ENCODE data around the gene SOWAHB. TPM values are rescaled to one million over a fixed set of nuclear protein-coding genes. Genes with fewer than 3 reads are reported as not detected.

The SOWAHB gene, protein sequence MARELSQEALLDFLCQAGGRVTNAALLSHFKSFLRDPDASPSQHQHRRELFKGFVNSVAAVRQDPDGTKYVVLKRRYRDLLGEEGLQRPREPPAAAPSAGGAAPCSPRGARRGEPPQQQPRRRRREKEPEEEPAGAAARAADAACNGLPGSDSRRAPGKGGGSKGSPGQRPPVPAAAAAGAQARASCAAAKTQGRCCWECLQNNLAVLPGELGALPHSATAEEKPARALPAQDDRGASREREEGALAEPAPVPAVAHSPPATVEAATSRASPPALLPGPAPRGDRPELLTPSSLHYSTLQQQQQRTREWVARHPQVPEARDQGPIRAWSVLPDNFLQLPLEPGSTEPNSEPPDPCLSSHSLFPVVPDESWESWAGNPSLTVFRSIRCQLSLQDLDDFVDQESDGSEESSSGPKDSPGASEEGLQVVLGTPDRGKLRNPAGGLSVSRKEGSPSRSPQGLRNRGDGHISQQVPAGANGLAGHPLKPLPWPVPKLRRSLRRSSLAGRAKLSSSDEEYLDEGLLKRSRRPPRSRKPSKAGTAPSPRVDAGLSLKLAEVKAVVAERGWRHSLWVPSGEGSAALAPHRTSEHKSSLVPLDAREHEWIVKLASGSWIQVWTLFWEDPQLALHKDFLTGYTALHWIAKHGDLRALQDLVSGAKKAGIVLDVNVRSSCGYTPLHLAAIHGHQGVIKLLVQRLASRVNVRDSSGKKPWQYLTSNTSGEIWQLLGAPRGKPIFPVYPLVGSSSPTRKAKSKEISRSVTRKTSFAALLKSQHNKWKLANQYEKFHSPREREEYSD
- total RNA-seq (1 to 10 TPM in 2 of 9 donors, under 1 TPM in 7; 0.11 to 3.7 (median 0.42) TPM), polyA plus RNA-seq (1 to 10 TPM in 1 of 3 donors, under 1 TPM in 1, not detected in 1; 0.17 to 1.2 TPM)
- long read RNA-seq, donor 1 = 0 reads
- long read RNA-seq, donor 2 = 0 reads
- long read RNA-seq, donor 3 = 0 reads
- long read RNA-seq, donor 4 = 0 reads
- long read RNA-seq, donor 5, partial matches to known transcripts = 0 of 4 reads
- long read RNA-seq, donor 5, other reads (novel, unspliced or antisense) = 0 of 4 reads
- long read RNA-seq, donor 6 = 0 reads
- long read RNA-seq, donor 7 = 0 reads
- long read RNA-seq, donor 8 = 0 reads
- long read RNA-seq, donor 9 = 0 reads
- long read RNA-seq, donor 10 = 0 reads

DNA sequence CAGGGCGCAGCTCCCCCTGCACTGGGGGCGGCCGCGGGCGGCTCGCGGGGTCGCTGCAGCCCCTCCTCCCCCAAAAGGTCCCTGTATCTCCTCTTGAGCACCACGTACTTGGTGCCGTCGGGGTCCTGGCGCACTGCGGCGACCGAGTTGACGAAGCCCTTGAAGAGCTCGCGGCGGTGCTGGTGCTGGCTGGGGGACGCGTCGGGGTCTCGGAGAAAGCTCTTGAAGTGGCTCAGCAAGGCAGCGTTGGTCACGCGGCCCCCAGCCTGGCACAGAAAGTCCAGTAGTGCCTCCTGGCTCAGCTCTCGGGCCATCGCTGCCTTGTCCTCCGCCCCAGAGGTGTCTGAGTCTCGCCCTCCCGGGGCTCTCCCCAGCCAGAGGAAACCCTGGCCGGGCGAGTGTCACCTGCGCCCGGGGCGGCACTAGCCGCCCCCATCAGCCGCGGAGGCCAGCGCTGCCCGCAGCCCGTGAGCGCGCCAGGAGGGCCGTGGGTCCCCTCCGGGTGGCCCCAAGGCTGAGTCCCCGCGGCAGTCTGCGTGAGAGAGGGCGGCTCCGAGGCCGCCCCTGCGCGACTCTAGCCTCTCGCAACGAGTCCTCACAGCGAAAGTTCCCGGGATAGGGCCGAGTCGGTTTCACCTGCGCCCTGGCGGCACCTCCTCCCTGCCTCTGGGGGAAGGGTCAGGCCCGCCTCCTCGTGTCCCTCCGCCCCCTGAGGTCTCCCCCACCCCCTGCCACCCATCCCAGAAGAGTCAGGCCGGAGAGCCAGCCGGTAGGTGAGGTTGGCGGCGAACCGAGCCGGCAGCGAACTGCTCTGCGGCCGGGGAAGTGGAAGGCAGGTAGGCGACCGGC, at the start of gene SOWAHB:
SOWAHB (minus strand) TSS at position 609 of the 849 bp plus-strand sequence; CDS start at position 314, 295 bp downstream.
- 0 to 2% (median 1%) methylated on average over 29 to 76 of the region's 76 CpGs; no CpG with 5 or more reads in 1 of the 4 donors for WGBS, 4 donors
- Histone ChIP-seq H3K27me3 (peaks cover 35% of the 10 kb centered on the region), H3K36me3 (replicated peaks in 1 of 2) (no peaks in the 10 kb centered on the region), H3K4me1 (replicated peaks in 1 of 2) (peaks cover 11 to 16% of the 10 kb centered on the region in 2 donors), H3K9me3 (replicated peaks in 1 of 3) (no peaks in the 10 kb centered on the region), H3K4me3 (peak within 1 kb of the TSS in 2 of 4 donors; percentile 20 to 64), H3K27ac (peak within 1 kb of the TSS in 2 of 5 donors; percentile 42 to 62)
- peak in 6 of 7 donors; percentile 16 to 57 (median 36) for DNase-seq
- TF ChIP-seq, protein P1, sequence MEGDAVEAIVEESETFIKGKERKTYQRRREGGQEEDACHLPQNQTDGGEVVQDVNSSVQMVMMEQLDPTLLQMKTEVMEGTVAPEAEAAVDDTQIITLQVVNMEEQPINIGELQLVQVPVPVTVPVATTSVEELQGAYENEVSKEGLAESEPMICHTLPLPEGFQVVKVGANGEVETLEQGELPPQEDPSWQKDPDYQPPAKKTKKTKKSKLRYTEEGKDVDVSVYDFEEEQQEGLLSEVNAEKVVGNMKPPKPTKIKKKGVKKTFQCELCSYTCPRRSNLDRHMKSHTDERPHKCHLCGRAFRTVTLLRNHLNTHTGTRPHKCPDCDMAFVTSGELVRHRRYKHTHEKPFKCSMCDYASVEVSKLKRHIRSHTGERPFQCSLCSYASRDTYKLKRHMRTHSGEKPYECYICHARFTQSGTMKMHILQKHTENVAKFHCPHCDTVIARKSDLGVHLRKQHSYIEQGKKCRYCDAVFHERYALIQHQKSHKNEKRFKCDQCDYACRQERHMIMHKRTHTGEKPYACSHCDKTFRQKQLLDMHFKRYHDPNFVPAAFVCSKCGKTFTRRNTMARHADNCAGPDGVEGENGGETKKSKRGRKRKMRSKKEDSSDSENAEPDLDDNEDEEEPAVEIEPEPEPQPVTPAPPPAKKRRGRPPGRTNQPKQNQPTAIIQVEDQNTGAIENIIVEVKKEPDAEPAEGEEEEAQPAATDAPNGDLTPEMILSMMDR (IDR thresholded peaks at IDR 0.05) = no peak
- no peak for TF ChIP-seq POLR2A (IDR thresholded peaks at IDR 0.05)
- intact Hi-C loops (cut with DNase I) = no loop called here

DNA sequence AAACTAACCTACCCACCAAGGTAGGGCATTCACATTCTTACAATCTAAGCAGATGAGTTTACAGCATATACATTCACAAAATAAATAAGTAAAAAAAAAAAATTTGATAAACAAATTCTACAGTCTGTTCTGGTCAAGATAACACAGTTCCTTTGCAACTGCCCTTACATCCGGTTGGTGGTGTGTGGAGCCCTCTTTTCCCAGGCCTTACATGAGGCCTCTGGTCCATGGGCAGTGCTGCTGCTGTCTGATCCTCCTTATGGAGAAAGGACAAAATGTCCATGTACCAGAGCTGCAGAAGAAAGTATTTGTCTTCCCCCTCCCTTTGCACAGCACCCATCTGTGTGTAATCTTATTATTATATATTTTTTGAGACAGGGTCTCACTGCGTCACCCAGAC, 49.4 kb upstream of the SOWAHB start:
- Histone ChIP-seq H3K4me1 (replicated peaks in 1 of 2) (peaks cover 5 to 20% of the 10 kb centered on the region in 2 donors), H3K36me3 (replicated peaks in 1 of 2) (no peaks in the 10 kb centered on the region), H3K27ac (no peak overlapping the region), H3K4me3 (no peak overlapping the region), H3K27me3 (no peaks in the 10 kb centered on the region), H3K9me3 (replicated peaks in 1 of 3) (no peaks in the 10 kb centered on the region)
- DNase-seq = no peak
- 81 to 90% (median 84%) methylated on average over 2 of the region's 2 CpGs for WGBS, 4 donors
- TF ChIP-seq POLR2A (IDR thresholded peaks at IDR 0.05) = no peak
- TF ChIP-seq, protein P1 (IDR thresholded peaks at IDR 0.05) = no peak
- intact Hi-C loops (cut with DNase I) = no loop called here

DNA sequence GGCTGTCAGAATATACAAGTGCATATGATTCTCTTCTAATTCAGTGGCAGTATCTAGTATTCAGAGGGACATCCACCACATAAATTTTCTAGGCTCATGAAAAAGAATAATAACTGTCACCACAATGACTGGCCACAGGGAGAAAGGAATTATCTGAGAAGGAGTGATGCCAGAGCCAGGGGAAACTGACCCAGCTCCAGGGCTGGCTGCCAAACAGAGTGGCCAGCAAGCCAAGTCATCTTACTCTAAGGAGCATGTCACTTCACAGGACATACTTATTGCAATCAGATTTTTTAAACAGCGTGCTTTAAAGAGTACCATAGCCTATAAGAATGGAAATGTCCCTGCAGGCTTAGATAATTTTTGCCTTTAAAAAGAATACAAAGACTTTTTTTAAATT, 45.8 kb upstream of the SOWAHB start:
- 88 to 97% (median 91%) methylated on average over 1 of the region's 1 CpG for WGBS, 4 donors
- Histone ChIP-seq H3K9me3 (replicated peaks in 1 of 3) (no peaks in the 10 kb centered on the region), H3K4me1 (replicated peaks in 1 of 2) (peaks cover 5 to 8% of the 10 kb centered on the region in 2 donors), H3K4me3 (no peak overlapping the region), H3K36me3 (replicated peaks in 1 of 2) (no peaks in the 10 kb centered on the region), H3K27me3 (no peaks in the 10 kb centered on the region), H3K27ac (no peak overlapping the region)
- no peak for TF ChIP-seq POLR2A (IDR thresholded peaks at IDR 0.05)
- TF ChIP-seq, protein P1 (IDR thresholded peaks at IDR 0.05) = no peak
- DNase-seq = peak; percentile 21 to 64 (median 45)
- intact Hi-C loops (cut with DNase I) = no loop called here
